ES-I3 (cell line): Measurements from ENCODE around the gene PDYN.

Source experiments
- H3K36me3 ChIP-seq: 2 replicates; pipeline ENCODE4 v1.6.1; 2013; ENCODE audit warnings: mild to moderate bottlenecking, low read length, control low read depth, moderate library complexity; ENCODE audit not compliant: insufficient read depth
- H3K4me1 ChIP-seq: 2 replicates; pipeline ENCODE4 v1.6.1; 2013; ENCODE audit warnings: mild to moderate bottlenecking, control low read depth, low read length; ENCODE audit not compliant: insufficient read depth
- H3K9ac ChIP-seq: 2 replicates; pipeline ENCODE4 v1.6.1; 2013; ENCODE audit warnings: low read depth, mild to moderate bottlenecking, low read length, moderate library complexity
- H3K9me3 ChIP-seq: 2 replicates; pipeline ENCODE4 v1.6.1; 2013; ENCODE audit warnings: mild to moderate bottlenecking, low read length, moderate library complexity; ENCODE audit not compliant: control insufficient read depth, insufficient read depth

PDYN gene

GRCh38 chr20:2002365-2002764 lies 8.5 kb upstream of the PDYN start:
- H3K9me3 ChIP-seq = no peaks in the 10 kb centered on the region
- no peaks in the 10 kb centered on the region for H3K36me3 ChIP-seq
- no peak overlapping the region for H3K9ac ChIP-seq
- no peaks in the 10 kb centered on the region for H3K4me1 ChIP-seq

GRCh38 chr20:2001119-2001518 lies 7.3 kb upstream of the PDYN start:
- Histone ChIP-seq H3K36me3 (no peaks in the 10 kb centered on the region), H3K9me3 (no peaks in the 10 kb centered on the region), H3K9ac (no peak overlapping the region), H3K4me1 (no peaks in the 10 kb centered on the region)

GRCh38 chr20:2000285-2000684 lies 6.4 kb upstream of the PDYN start:
- Histone ChIP-seq H3K4me1 (no peaks in the 10 kb centered on the region), H3K9me3 (no peaks in the 10 kb centered on the region), H3K36me3 (no peaks in the 10 kb centered on the region), H3K9ac (no peak overlapping the region)

DNA sequence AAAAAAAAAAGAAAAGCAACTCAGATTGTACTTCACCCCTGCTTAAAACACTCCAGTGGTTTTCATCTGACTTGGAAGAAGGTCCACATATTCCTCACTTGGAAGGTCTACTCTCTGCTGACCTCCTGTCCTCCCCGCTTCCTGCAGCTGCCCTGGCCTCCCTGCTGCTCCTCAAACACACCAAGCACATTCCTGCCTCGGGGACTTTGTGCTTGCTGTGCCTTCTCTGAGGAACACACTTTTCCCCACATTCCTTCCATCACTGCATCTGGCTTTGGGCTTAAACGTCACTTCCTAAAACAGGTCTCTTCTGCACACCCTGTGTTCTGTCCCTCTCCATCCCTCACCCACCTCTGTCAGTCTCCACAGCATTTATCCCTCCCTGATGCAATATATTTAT lies 4.9 kb upstream of the PDYN start:
- Histone ChIP-seq H3K9ac (no peak overlapping the region), H3K4me1 (peaks cover 5% of the 10 kb centered on the region; the same call in 1 of the 2 replicates), H3K36me3 (no peaks in the 10 kb centered on the region), H3K9me3 (no peaks in the 10 kb centered on the region)

DNA sequence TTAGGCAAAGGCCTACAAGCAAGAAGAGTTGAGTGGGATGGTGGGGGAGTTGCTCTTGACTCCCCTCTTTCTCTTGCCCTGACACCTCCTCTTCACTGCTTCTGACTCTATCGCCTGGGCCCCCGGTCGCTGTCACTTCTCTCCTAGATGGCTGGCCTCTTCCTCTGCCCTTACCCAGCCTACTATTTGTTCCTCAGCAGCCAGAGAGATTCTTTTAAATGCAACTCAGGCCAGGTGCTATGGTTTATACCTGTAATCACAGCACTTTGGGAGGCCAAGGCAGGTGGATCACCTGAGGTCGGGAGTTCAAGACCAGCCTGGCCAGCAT lies 4.3 kb upstream of the PDYN start:
- H3K4me1 ChIP-seq = peaks cover 8% of the 10 kb centered on the region; the same call in 1 of the 2 replicates
- H3K9me3 ChIP-seq = no peaks in the 10 kb centered on the region
- no peaks in the 10 kb centered on the region for H3K36me3 ChIP-seq
- H3K9ac ChIP-seq = no peak overlapping the region

GRCh38 chr20:1997483-1998192 lies 3.8 kb upstream of the PDYN start:
- Histone ChIP-seq H3K9me3 (no peaks in the 10 kb centered on the region), H3K4me1 (peaks cover 8% of the 10 kb centered on the region; the same call in 1 of the 2 replicates), H3K9ac (no peak overlapping the region), H3K36me3 (no peaks in the 10 kb centered on the region)

GRCh38 chr20:1995531-1996310 lies 1.9 kb upstream of the PDYN start:
- H3K9me3 ChIP-seq = no peaks in the 10 kb centered on the region
- no peaks in the 10 kb centered on the region for H3K36me3 ChIP-seq
- H3K9ac ChIP-seq = no peak overlapping the region
- peaks cover 8% of the 10 kb centered on the region; the same call in 1 of the 2 replicates for H3K4me1 ChIP-seq

GRCh38 chr20:1994627-1995026 lies 769 bp upstream of the PDYN start:
- H3K9ac ChIP-seq = no peak overlapping the region
- no peaks in the 10 kb centered on the region for H3K9me3 ChIP-seq
- peaks cover 17% of the 10 kb centered on the region for H3K4me1 ChIP-seq
- no peaks in the 10 kb centered on the region for H3K36me3 ChIP-seq

DNA sequence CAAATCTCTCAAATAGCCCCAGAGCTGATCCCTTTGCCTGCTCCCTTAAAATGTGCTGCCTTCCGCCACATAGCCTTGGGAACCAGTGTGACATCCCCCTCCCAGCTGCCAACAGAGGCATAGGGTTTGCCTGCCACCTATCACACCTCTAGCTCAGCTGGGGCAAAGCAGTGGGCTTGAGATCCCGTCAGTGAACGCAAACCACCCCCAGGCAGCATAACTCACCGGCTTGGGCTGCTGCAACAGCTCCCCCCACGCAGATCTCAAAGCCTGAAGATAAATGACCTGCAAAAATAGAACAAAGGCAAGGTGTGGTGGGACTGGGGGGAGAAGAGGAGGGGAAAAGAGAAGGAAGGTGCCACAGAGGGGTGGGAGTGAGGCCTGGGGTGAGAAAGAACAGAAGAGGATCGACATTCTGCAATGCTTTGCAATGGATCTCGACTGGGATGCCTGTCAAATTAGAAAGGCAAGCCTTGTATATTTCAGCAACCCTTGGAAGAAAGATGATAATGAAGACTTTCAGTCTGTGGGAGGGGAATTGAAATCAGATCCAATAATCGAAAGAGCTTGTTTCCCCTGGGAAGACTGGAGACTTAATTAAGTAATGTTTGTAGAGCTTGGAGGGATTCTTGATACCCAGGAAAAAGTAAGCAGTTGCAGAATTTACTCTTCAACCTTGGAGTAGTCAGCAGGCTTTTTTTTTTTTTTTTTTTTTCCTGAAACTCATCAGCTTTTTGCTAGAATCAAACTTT lies 1.3 kb downstream of the PDYN start:
- Histone ChIP-seq H3K4me1 (peaks cover 20% of the 10 kb centered on the region), H3K36me3 (no peaks in the 10 kb centered on the region), H3K9ac (no peak overlapping the region), H3K9me3 (no peaks in the 10 kb centered on the region)

DNA sequence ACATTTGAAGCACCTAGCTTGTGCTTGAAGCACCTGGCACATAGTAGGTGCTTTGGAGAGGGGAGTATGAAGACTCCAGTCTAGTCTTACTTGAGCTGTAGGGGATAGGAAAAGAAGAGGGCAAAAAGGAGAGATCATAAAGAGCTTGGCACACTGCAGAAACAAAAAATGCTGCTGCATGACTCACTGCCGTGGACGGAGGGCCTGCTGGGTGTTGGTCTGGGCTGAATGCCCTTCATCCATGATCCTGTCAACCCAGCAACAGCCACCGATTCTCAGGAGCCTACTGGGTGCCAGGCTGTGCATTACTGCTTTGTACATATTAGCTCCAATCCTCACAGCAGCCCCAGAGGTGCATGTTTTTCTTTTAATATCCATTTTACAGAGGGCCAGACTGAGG lies 6.0 kb downstream of the PDYN start:
- Histone ChIP-seq H3K36me3 (no peaks in the 10 kb centered on the region), H3K4me1 (peaks cover 11% of the 10 kb centered on the region), H3K9me3 (no peaks in the 10 kb centered on the region), H3K9ac (no peak overlapping the region)

GRCh38 chr20:1983301-1983700 lies 10.6 kb downstream of the PDYN start:
- Histone ChIP-seq H3K4me1 (no peaks in the 10 kb centered on the region), H3K36me3 (no peaks in the 10 kb centered on the region), H3K9me3 (no peaks in the 10 kb centered on the region), H3K9ac (no peak overlapping the region)

GRCh38 chr20:1982686-1983085 lies 11.2 kb downstream of the PDYN start:
- H3K9me3 ChIP-seq = no peaks in the 10 kb centered on the region
- no peaks in the 10 kb centered on the region for H3K4me1 ChIP-seq
- H3K36me3 ChIP-seq = no peaks in the 10 kb centered on the region
- H3K9ac ChIP-seq = no peak overlapping the region

- Histone ChIP-seq H3K4me1 (no peaks in the 10 kb centered on the region), H3K36me3 (no peaks in the 10 kb centered on the region), H3K9ac (no peak overlapping the region), H3K9me3 (no peaks in the 10 kb centered on the region)
Measured at GRCh38 chr20:1979106-1979778, 14.6 kb downstream of the PDYN start.

- Histone ChIP-seq H3K9ac (no peak overlapping the region), H3K36me3 (no peaks in the 10 kb centered on the region), H3K9me3 (no peaks in the 10 kb centered on the region), H3K4me1 (no peaks in the 10 kb centered on the region; the same call in 1 of the 2 replicates)
Measured at GRCh38 chr20:1975291-1975690, 18.6 kb downstream of the PDYN start.
